HG02623 (cell line): ENCODE data around the gene HYDIN.

Experiments
- ATAC-seq: cut with Tn5 transposase; IDR thresholded peaks from one replicate; pipeline ENCODE4 v1.9.1; 2021; ENCODE audit warnings: moderate library complexity; ENCODE audit not compliant: unreplicated experiment

HYDIN gene

GRCh38 chr16:70769131-70769530 lies 461.4 kb downstream of the HYDIN start:
- ATAC-seq, result no peak

- no peak for ATAC-seq
These were observed 462.3 kb downstream of the HYDIN start for GRCh38 chr16:70768203-70768580.

GRCh38 chr16:70767377-70768202 lies 462.9 kb downstream of the HYDIN start:
- ATAC-seq, result no peak

GRCh38 chr16:70766658-70767057 lies 463.9 kb downstream of the HYDIN start:
- ATAC-seq, result no peak

GRCh38 chr16:70766176-70766575 lies 464.3 kb downstream of the HYDIN start:
- no peak for ATAC-seq

GRCh38 chr16:70765491-70765890 lies 465.0 kb downstream of the HYDIN start:
- no peak for ATAC-seq

GRCh38 chr16:70764632-70765031 lies 465.9 kb downstream of the HYDIN start:
- ATAC-seq, result no peak

GRCh38 chr16:70760221-70760620 lies 470.3 kb downstream of the HYDIN start:
- no peak for ATAC-seq

- no peak for ATAC-seq
These were observed 470.9 kb downstream of the HYDIN start for GRCh38 chr16:70759666-70760065.

GRCh38 chr16:70758786-70759185 lies 471.7 kb downstream of the HYDIN start:
- ATAC-seq, result no peak
